Measurements from ENCODE around the gene TMEM255B.

TMEM255B gene

GRCh38 chr13:113853518-113854237 lies 94.7 kb downstream of the TMEM255B start:
- no peak for DNase-seq

- DNase-seq = no peak
These were observed 95.4 kb downstream of the TMEM255B start for GRCh38 chr13:113854238-113855011.

- no peak for DNase-seq
These were observed 96.2 kb downstream of the TMEM255B start for GRCh38 chr13:113855012-113855921.

- DNase-seq = no peak
These were observed 97.1 kb downstream of the TMEM255B start for GRCh38 chr13:113855931-113856715.

- DNase-seq = no peak
These were observed 97.7 kb downstream of the TMEM255B start for GRCh38 chr13:113856716-113857065.

GRCh38 chr13:113857531-113858195 lies 98.6 kb downstream of the TMEM255B start:
- DNase-seq = no peak

GRCh38 chr13:113859311-113860050 lies 100.5 kb downstream of the TMEM255B start:
- no peak for DNase-seq

- no peak for DNase-seq
These were observed 101.1 kb downstream of the TMEM255B start for GRCh38 chr13:113860051-113860664.

GRCh38 chr13:113860665-113861432 lies 101.8 kb downstream of the TMEM255B start:
- no peak for DNase-seq

- DNase-seq = no peak
These were observed 102.5 kb downstream of the TMEM255B start for GRCh38 chr13:113861433-113862030.

- no peak for DNase-seq
These were observed 103.3 kb downstream of the TMEM255B start for GRCh38 chr13:113862191-113862930.

- DNase-seq = no peak
These were observed 104.0 kb downstream of the TMEM255B start for GRCh38 chr13:113862931-113863523.

- DNase-seq = no peak
These were observed 104.7 kb downstream of the TMEM255B start, which contains the start of gene GAS6 for GRCh38 chr13:113863524-113864272. GAS6 (minus strand) TSS chr13:113864076; CDS start chr13:113863920, 156 bp downstream.

GRCh38 chr13:113864273-113864890 lies 105.4 kb downstream of the TMEM255B start:
- DNase-seq = no peak

GRCh38 chr13:113865427-113865826 lies 106.4 kb downstream of the TMEM255B start:
- no peak for DNase-seq

Data from stimulated activated CD4-positive, alpha-beta T cell treated with anti-CD3 and anti-CD28 coated beads, Interleukin-2, amount 100 ng/mL, for 48 hours (primary cell).